Activated CD4-positive, alpha-beta T cell treated with anti-CD3 and anti-CD28 coated beads, Interleukin-2, amount 50 U/mL, for 24 hours (primary cell): ENCODE results near the gene LRRC2.
"Not testable (repeated sequence)": the region's sequence is repeated elsewhere in the genome, so short reads cannot be mapped to it uniquely, and the experiment has no call there.

Experiments used
- DNase-seq, 2 donors: peaks; one replicate each; pipeline ENCODE4 v3.0.0-alpha.2; 2020; ENCODE audit warnings: low read depth in 1 of 2, low spot score in 1 of 2

The LRRC2 gene

GRCh38 chr3:46536758-46537157 lies 29.3 kb downstream of the LRRC2 start:
- DNase-seq = no peak

- no peak for DNase-seq
These were observed 30.4 kb downstream of the LRRC2 start for GRCh38 chr3:46535746-46536145.

GRCh38 chr3:46533091-46533490 lies 33.0 kb downstream of the LRRC2 start:
- DNase-seq = no peak

- no peak for DNase-seq
These were observed 38.9 kb downstream of the LRRC2 start for GRCh38 chr3:46527239-46527638.

GRCh38 chr3:46524832-46525231 lies 41.3 kb downstream of the LRRC2 start:
- DNase-seq = no peak

- no peak for DNase-seq
These were observed 42.1 kb downstream of the LRRC2 start for GRCh38 chr3:46524008-46524407.

GRCh38 chr3:46523556-46523955 lies 42.5 kb downstream of the LRRC2 start:
- DNase-seq = no peak

GRCh38 chr3:46522201-46522600 lies 43.9 kb downstream of the LRRC2 start:
- not testable (repeated sequence) for DNase-seq

- DNase-seq = no peak
These were observed 45.0 kb downstream of the LRRC2 start for GRCh38 chr3:46521096-46521495.

- DNase-seq = no peak
These were observed 45.6 kb downstream of the LRRC2 start for GRCh38 chr3:46520531-46520930.

- DNase-seq = no peak
These were observed 46.1 kb downstream of the LRRC2 start for GRCh38 chr3:46519952-46520351.

- DNase-seq = no peak
These were observed 48.3 kb downstream of the LRRC2 start for GRCh38 chr3:46517784-46518181.

- no peak for DNase-seq
These were observed 48.9 kb downstream of the LRRC2 start for GRCh38 chr3:46517016-46517783.

GRCh38 chr3:46516521-46516920 lies 49.6 kb downstream of the LRRC2 start:
- DNase-seq = no peak

- no peak for DNase-seq
These were observed 53.8 kb downstream of the LRRC2 start for GRCh38 chr3:46512191-46512749.

GRCh38 chr3:46509661-46510187 lies 56.4 kb downstream of the LRRC2 start:
- no peak for DNase-seq

GRCh38 chr3:46508850-46509591 lies 57.1 kb downstream of the LRRC2 start:
- no peak for DNase-seq

GRCh38 chr3:46506526-46506925 lies 59.6 kb downstream of the LRRC2 start:
- DNase-seq = no peak

- no peak for DNase-seq
These were observed 60.1 kb downstream of the LRRC2 start for GRCh38 chr3:46505953-46506352.

- DNase-seq = peak in 1 of 2 donors; percentile 53
These were observed 61.3 kb downstream of the LRRC2 start for GRCh38 chr3:46504789-46505188.

GRCh38 chr3:46503200-46503874 lies 62.8 kb downstream of the LRRC2 start:
- DNase-seq = no peak
